Middle frontal gyrus (tissue), 1 donor: Measurements from ENCODE around the gene MFSD6.

Experiments used
- DNase-seq: peaks from one replicate; pipeline ENCODE4 v3.0.0-alpha.2; 2015; ENCODE audit warnings: low spot score; ENCODE audit errors: extremely low spot score

Gene MFSD6

GRCh38 chr2:190528521-190529001 lies 120.4 kb downstream of the MFSD6 start:
- DNase-seq, result no peak

- no peak for DNase-seq
These were observed 121.5 kb downstream of the MFSD6 start for GRCh38 chr2:190529486-190530247.

- no peak for DNase-seq
These were observed 122.2 kb downstream of the MFSD6 start for GRCh38 chr2:190530248-190530900.

- no peak for DNase-seq
These were observed 124.4 kb downstream of the MFSD6 start for GRCh38 chr2:190532581-190532980.

- DNase-seq, result no peak
These were observed 125.2 kb downstream of the MFSD6 start for GRCh38 chr2:190533175-190533967.

GRCh38 chr2:190533968-190534309 lies 125.8 kb downstream of the MFSD6 start:
- DNase-seq, result no peak

GRCh38 chr2:190534310-190535120 lies 126.4 kb downstream of the MFSD6 start, which contains the start of gene NEMP2:
Gene NEMP2 (minus strand): TSS chr2:190534722. CDS start chr2:190534655, 67 bp downstream.
- DNase-seq, result peak; percentile 35

- DNase-seq, result no peak
These were observed 126.9 kb downstream of the MFSD6 start for GRCh38 chr2:190535121-190535439.

GRCh38 chr2:190535586-190535985 lies 127.4 kb downstream of the MFSD6 start:
- no peak for DNase-seq

- DNase-seq, result no peak
These were observed 129.6 kb downstream of the MFSD6 start for GRCh38 chr2:190537765-190538164.

GRCh38 chr2:190538201-190538600 lies 130.0 kb downstream of the MFSD6 start:
- DNase-seq, result no peak

- no peak for DNase-seq
These were observed 131.9 kb downstream of the MFSD6 start for GRCh38 chr2:190540048-190540447.

GRCh38 chr2:190545093-190545492 lies 136.9 kb downstream of the MFSD6 start:
- no peak for DNase-seq

GRCh38 chr2:190545555-190546385 lies 137.6 kb downstream of the MFSD6 start:
- no peak for DNase-seq

- DNase-seq, result no peak
These were observed 138.6 kb downstream of the MFSD6 start for GRCh38 chr2:190546734-190547133.

GRCh38 chr2:190547886-190548285 lies 139.7 kb downstream of the MFSD6 start:
- DNase-seq, result no peak

- no peak for DNase-seq
These were observed 142.0 kb downstream of the MFSD6 start for GRCh38 chr2:190550137-190550536.
